Measurements from ENCODE around the gene PTK7. TPM values are rescaled to one million over a fixed set of nuclear protein-coding genes. Genes with fewer than 3 reads are reported as not detected.
A peak's percentile ranks its signal among the peaks of the same experiment; 100 is the strongest.

Gene PTK7
- total RNA-seq, 2 experiments from 2014 or later = 13.0 to 18.5 TPM

DNA sequence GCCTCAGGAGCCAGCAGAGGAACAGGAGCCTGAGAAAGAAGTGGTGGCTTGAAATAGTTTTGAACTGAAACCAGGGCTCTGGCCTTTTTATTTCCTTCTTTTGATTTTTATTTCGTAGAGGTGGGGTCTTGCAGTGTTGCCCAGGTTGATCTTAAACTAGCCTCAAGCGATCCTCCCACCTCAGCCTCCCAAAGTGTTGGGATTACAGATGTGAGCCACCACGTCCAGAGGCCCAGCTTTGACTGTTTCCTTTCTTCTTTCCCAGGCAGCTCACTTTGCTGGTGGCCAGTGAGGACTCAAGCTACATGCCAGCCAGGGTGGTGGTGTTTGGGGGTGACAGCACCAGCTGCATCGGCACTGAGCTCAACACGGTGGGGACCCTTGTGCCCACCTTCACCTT lies 126.3 kb downstream of the PTK7 start:
- no peak overlapping the region for H3K4me3 ChIP-seq (ENCODE audit: low read depth, low read length, poor library complexity, severe bottlenecking)
- no peak for DNase-seq (ENCODE audit: low spot score)
- H3K4me1 ChIP-seq (ENCODE audit: insufficient read depth, low read length, poor library complexity, severe bottlenecking) = no peaks in the 10 kb centered on the region
- intact Hi-C loops (cut with micrococcal nuclease; ENCODE audit: unreplicated experiment) = no loop called here
- CTCF ChIA-PET (ENCODE audit: unreplicated experiment) = no interaction called here
- POLR2A ChIA-PET = no interaction called here
- no peaks in the 10 kb centered on the region for H3K79me2 ChIP-seq (ENCODE audit: insufficient read depth, low read depth, low read length)
- no peak overlapping the region for H3K27ac ChIP-seq (ENCODE audit: low read depth, low read length, poor library complexity, severe bottlenecking)
- H2AFZ ChIP-seq (ENCODE audit: low read length) = no peak overlapping the region
- no peak for TF ChIP-seq EZH2phosphoT487 (IDR thresholded peaks at IDR 0.05; ENCODE audit: borderline replicate concordance, low read depth, low read length)
- TF ChIP-seq, protein P1, sequence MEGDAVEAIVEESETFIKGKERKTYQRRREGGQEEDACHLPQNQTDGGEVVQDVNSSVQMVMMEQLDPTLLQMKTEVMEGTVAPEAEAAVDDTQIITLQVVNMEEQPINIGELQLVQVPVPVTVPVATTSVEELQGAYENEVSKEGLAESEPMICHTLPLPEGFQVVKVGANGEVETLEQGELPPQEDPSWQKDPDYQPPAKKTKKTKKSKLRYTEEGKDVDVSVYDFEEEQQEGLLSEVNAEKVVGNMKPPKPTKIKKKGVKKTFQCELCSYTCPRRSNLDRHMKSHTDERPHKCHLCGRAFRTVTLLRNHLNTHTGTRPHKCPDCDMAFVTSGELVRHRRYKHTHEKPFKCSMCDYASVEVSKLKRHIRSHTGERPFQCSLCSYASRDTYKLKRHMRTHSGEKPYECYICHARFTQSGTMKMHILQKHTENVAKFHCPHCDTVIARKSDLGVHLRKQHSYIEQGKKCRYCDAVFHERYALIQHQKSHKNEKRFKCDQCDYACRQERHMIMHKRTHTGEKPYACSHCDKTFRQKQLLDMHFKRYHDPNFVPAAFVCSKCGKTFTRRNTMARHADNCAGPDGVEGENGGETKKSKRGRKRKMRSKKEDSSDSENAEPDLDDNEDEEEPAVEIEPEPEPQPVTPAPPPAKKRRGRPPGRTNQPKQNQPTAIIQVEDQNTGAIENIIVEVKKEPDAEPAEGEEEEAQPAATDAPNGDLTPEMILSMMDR (conservative IDR thresholded peaks at IDR 0.05; ENCODE audit: low read length) = no peak
- no TSS peak for BruUV-seq (replicated peaks)
- H3K9me3 ChIP-seq (ENCODE audit: low read length) = no peaks in the 10 kb centered on the region
- no peak overlapping the region for H3K4me2 ChIP-seq (ENCODE audit: low read length)
- no peaks in the 10 kb centered on the region for H3K9me2 ChIP-seq (ENCODE audit: insufficient read depth, low read length)
- H4K20me1 ChIP-seq (ENCODE audit: insufficient read depth, low read length) = no peaks in the 10 kb centered on the region
- H3K36me3 ChIP-seq (ENCODE audit: insufficient read depth, low read length) = no peaks in the 10 kb centered on the region

DNA sequence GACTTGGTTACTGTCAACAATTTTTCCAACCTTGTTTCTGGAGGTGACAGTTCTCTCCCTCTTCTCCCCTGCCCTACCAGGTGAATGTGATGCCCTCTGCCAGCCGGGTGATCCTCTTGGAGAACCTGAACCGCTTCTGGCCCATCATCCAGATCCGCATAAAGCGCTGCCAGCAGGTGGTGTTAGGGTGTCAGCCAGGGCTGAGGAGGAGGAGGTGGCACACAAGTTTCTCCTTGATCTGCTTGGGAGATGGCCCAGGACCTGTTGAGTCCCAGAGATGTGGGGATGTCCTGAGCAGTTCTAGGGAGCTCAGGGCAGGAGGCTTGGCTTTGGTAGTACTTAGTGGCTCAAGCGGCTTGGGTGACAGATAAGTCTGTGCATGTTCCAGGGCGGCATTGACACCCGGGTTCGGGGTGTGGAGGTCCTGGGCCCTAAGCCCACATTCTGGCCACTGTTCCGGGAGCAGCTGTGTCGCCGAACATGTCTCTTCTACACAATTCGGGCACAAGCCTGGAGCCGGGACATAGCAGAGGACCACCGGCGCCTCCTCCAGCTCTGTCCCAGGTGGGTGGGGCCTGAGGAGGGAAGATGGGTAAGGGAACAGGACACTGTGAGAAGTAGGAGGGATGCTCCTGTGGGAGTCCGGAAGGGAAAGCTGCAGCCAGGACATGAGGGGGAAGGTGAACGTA lies 127.1 kb downstream of the PTK7 start:
- no peaks in the 10 kb centered on the region for H3K36me3 ChIP-seq (ENCODE audit: insufficient read depth, low read length)
- intact Hi-C loops (cut with micrococcal nuclease; ENCODE audit: unreplicated experiment) = no loop called here
- no peak overlapping the region for H3K4me2 ChIP-seq (ENCODE audit: low read length)
- POLR2A ChIA-PET = no interaction called here
- no peak overlapping the region for H2AFZ ChIP-seq (ENCODE audit: low read length)
- no peaks in the 10 kb centered on the region for H3K79me2 ChIP-seq (ENCODE audit: insufficient read depth, low read depth, low read length)
- no peaks in the 10 kb centered on the region for H3K4me1 ChIP-seq (ENCODE audit: insufficient read depth, low read length, poor library complexity, severe bottlenecking)
- DNase-seq (ENCODE audit: low spot score) = no peak
- no peak overlapping the region for H3K4me3 ChIP-seq (ENCODE audit: low read depth, low read length, poor library complexity, severe bottlenecking)
- no peak for TF ChIP-seq EZH2phosphoT487 (IDR thresholded peaks at IDR 0.05; ENCODE audit: borderline replicate concordance, low read depth, low read length)
- TF ChIP-seq, protein P1 (conservative IDR thresholded peaks at IDR 0.05; ENCODE audit: low read length) = 0 out of 2 replicates have a peak, but pooled peaks have one; percentile 12
- H4K20me1 ChIP-seq (ENCODE audit: insufficient read depth, low read length) = no peaks in the 10 kb centered on the region
- no peaks in the 10 kb centered on the region for H3K9me2 ChIP-seq (ENCODE audit: insufficient read depth, low read length)
- no peak overlapping the region for H3K27ac ChIP-seq (ENCODE audit: low read depth, low read length, poor library complexity, severe bottlenecking)
- H3K9me3 ChIP-seq (ENCODE audit: low read length) = no peaks in the 10 kb centered on the region
- CTCF ChIA-PET (ENCODE audit: unreplicated experiment) = no interaction called here
- no TSS peak for BruUV-seq (replicated peaks)

DNA sequence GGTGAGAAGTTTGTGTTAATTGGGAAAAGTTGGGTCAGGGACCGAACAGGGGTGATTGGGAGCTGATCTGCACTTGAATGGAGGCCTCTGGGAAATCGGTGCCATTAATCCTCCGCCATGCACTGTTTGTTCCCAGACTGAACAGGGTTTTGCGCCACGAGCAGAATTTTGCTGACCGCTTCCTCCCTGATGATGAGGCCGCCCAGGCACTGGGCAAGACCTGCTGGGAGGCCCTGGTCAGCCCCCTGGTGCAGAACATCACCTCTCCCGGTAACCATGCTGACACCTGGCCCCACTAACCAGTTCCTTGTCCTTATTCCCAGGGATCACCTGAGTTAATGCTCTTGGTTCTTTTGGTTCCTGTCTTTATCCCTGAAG lies 127.6 kb downstream of the PTK7 start:
- BruUV-seq (replicated peaks) = no TSS peak
- ChIA-PET POLR2A (interaction anchor here (0.6 kb wide), 1 partner anchor 458 kb away, joined by 4 read pairs; the partner anchor contains the start of gene TBCC), CTCF (ENCODE audit: unreplicated experiment) (no interaction called here)
- no peak for DNase-seq (ENCODE audit: low spot score)
- Histone ChIP-seq H3K27ac (ENCODE audit: low read depth, low read length, poor library complexity, severe bottlenecking) (no peak overlapping the region), H3K4me3 (ENCODE audit: low read depth, low read length, poor library complexity, severe bottlenecking) (no peak overlapping the region), H3K36me3 (ENCODE audit: insufficient read depth, low read length) (no peaks in the 10 kb centered on the region), H3K4me1 (ENCODE audit: insufficient read depth, low read length, poor library complexity, severe bottlenecking) (no peaks in the 10 kb centered on the region), H3K9me3 (ENCODE audit: low read length) (no peaks in the 10 kb centered on the region), H4K20me1 (ENCODE audit: insufficient read depth, low read length) (no peaks in the 10 kb centered on the region), H3K79me2 (ENCODE audit: insufficient read depth, low read depth, low read length) (no peaks in the 10 kb centered on the region), H2AFZ (ENCODE audit: low read length) (no peak overlapping the region), H3K9me2 (ENCODE audit: insufficient read depth, low read length) (no peaks in the 10 kb centered on the region), H3K4me2 (ENCODE audit: low read length) (no peak overlapping the region)
- intact Hi-C loops (cut with micrococcal nuclease; ENCODE audit: unreplicated experiment) = no loop called here
- TF ChIP-seq EZH2phosphoT487 (IDR thresholded peaks at IDR 0.05; ENCODE audit: borderline replicate concordance, low read depth, low read length) = no peak

All from OCI-LY7 (cell line).